TTC549 (cell line): ENCODE results near the gene SUPT4H1.
"Not testable (repeated sequence)": the region's sequence is repeated elsewhere in the genome, so short reads cannot be mapped to it uniquely, and the experiment has no call there.

Experiments used
- FAIRE-seq: peaks from 2 replicates; lab custom pipeline; 2012; peaks lifted over from hg19 to GRCh38; lab: Jason Lieb, UNC

The SUPT4H1 gene

GRCh38 chr17:58363457-58364185 lies 11.6 kb upstream of the SUPT4H1 start:
- no peak for FAIRE-seq

- no peak for FAIRE-seq
Measured at GRCh38 chr17:58362368-58363014, 10.5 kb upstream of the SUPT4H1 start.

- no peak for FAIRE-seq
Measured at GRCh38 chr17:58360296-58361063, 8.5 kb upstream of the SUPT4H1 start.

GRCh38 chr17:58358408-58359172 lies 6.6 kb upstream of the SUPT4H1 start:
- FAIRE-seq: no peak

- FAIRE-seq: no peak
Measured at GRCh38 chr17:58357312-58358297, 5.6 kb upstream of the SUPT4H1 start.

GRCh38 chr17:58356231-58356630 lies 4.2 kb upstream of the SUPT4H1 start:
- FAIRE-seq: no peak

GRCh38 chr17:58354541-58355216 lies 2.7 kb upstream of the SUPT4H1 start:
- no peak for FAIRE-seq

GRCh38 chr17:58353389-58353825 lies 1.4 kb upstream of the SUPT4H1 start:
- FAIRE-seq: no peak

- no peak for FAIRE-seq
Measured at GRCh38 chr17:58352596-58353388, 791 bp upstream of the SUPT4H1 start.

- FAIRE-seq: no peak
Measured at GRCh38 chr17:58351182-58351581, 819 bp downstream of the SUPT4H1 start.

- no peak for FAIRE-seq
Measured at GRCh38 chr17:58348038-58348437, 4.0 kb downstream of the SUPT4H1 start.

- no peak for FAIRE-seq
Measured at GRCh38 chr17:58345500-58345899, 6.5 kb downstream of the SUPT4H1 start.

GRCh38 chr17:58344791-58345157 lies 7.2 kb downstream of the SUPT4H1 start:
- no peak for FAIRE-seq

GRCh38 chr17:58344047-58344790 lies 7.8 kb downstream of the SUPT4H1 start:
- no peak for FAIRE-seq

- FAIRE-seq: no peak
Measured at GRCh38 chr17:58343131-58343530, 8.9 kb downstream of the SUPT4H1 start.

GRCh38 chr17:58341861-58342475 lies 10.0 kb downstream of the SUPT4H1 start:
- FAIRE-seq: no peak

GRCh38 chr17:58341136-58341860 lies 10.7 kb downstream of the SUPT4H1 start:
- FAIRE-seq: not testable (repeated sequence)

GRCh38 chr17:58340405-58340876 lies 11.6 kb downstream of the SUPT4H1 start:
- FAIRE-seq: no peak
